Astrocyte (in vitro differentiated cells and primary cell): ENCODE results near the gene EVC. TPM values are rescaled to one million over a fixed set of nuclear protein-coding genes. Genes with fewer than 3 reads are reported as not detected.

Experiments
- DNase-seq: peaks from one replicate; pipeline ENCODE4 v3.0.0-alpha.2; 2010; ENCODE audit warnings: low read depth
- FAIRE-seq: peaks from 2 replicates; lab custom pipeline; 2011; peaks lifted over from hg19 to GRCh38; lab: Jason Lieb, UNC
- H2AFZ ChIP-seq: 2 replicates; pipeline ENCODE4 v1.6.0; 2012; ENCODE audit warnings: low read depth, low read length, inconsistent platforms
- H3K27ac ChIP-seq: 2 replicates; pipeline ENCODE4 v1.5.1; 2011; ENCODE audit warnings: low read depth, low read length, inconsistent platforms
- H3K27me3 ChIP-seq: 2 replicates; pipeline ENCODE4 v1.6.0; 2011; ENCODE audit warnings: low read length, inconsistent platforms; ENCODE audit not compliant: insufficient read depth
- H3K36me3 ChIP-seq: 2 replicates; pipeline ENCODE4 v1.5.1; 2011; ENCODE audit warnings: low read length, inconsistent platforms; ENCODE audit not compliant: insufficient read depth
- H3K4me1 ChIP-seq: 2 replicates; pipeline ENCODE4 v1.5.1; 2011; ENCODE audit warnings: low read length, inconsistent platforms; ENCODE audit not compliant: insufficient read depth
- H3K4me2 ChIP-seq: 2 replicates; pipeline ENCODE4 v1.6.0; 2012; ENCODE audit warnings: low read length, inconsistent platforms
- H3K4me3 ChIP-seq: 2 replicates; pipeline ENCODE4 v1.5.1; 2011; ENCODE audit warnings: low read depth, mild to moderate bottlenecking, low read length, inconsistent platforms; ENCODE audit not compliant: insufficient read depth
- H3K79me2 ChIP-seq: 2 replicates; pipeline ENCODE4 v1.6.0; 2012; ENCODE audit warnings: mild to moderate bottlenecking, low read length, inconsistent platforms; ENCODE audit not compliant: insufficient read depth
- H3K9ac ChIP-seq: 2 replicates; pipeline ENCODE4 v1.6.0; 2012; ENCODE audit warnings: mild to moderate bottlenecking, low read length, inconsistent platforms
- H3K9me3 ChIP-seq: 2 replicates; pipeline ENCODE4 v1.5.1; 2012; ENCODE audit warnings: low read depth, mild to moderate bottlenecking, low read length, inconsistent platforms; ENCODE audit not compliant: insufficient read depth
- H4K20me1 ChIP-seq: 2 replicates; pipeline ENCODE4 v1.6.0; 2012; ENCODE audit warnings: low read length, inconsistent platforms; ENCODE audit not compliant: insufficient read depth
- H3K27ac Mint-ChIP-seq: one replicate; pipeline ENCODE4 v1.8.0; 2021; ENCODE audit warnings: mild to moderate bottlenecking, mixed read lengths; ENCODE audit not compliant: unreplicated experiment
- H3K27me3 Mint-ChIP-seq: one replicate; pipeline ENCODE4 v1.8.0; 2021; ENCODE audit warnings: low read depth, mixed read lengths; ENCODE audit not compliant: unreplicated experiment
- H3K36me3 Mint-ChIP-seq: one replicate; pipeline ENCODE4 v1.8.0; 2021; ENCODE audit warnings: low read depth, mixed read lengths; ENCODE audit not compliant: unreplicated experiment
- H3K4me1 Mint-ChIP-seq: one replicate; pipeline ENCODE4 v1.8.0; 2021; ENCODE audit warnings: low read depth, mixed read lengths; ENCODE audit not compliant: unreplicated experiment
- H3K4me3 Mint-ChIP-seq: one replicate; pipeline ENCODE4 v1.8.0; 2021; ENCODE audit warnings: mild to moderate bottlenecking, moderate library complexity, mixed read lengths; ENCODE audit not compliant: unreplicated experiment
- H3K9me3 Mint-ChIP-seq: one replicate; pipeline ENCODE4 v1.8.0; 2021; ENCODE audit warnings: mild to moderate bottlenecking, mixed read lengths; ENCODE audit not compliant: unreplicated experiment
- CTCF ChIP-seq: IDR thresholded peaks from 2 replicates; pipeline ENCODE4 v1.5.1; 2011; ENCODE audit warnings: low read depth, mild to moderate bottlenecking, inconsistent platforms, low read length, moderate library complexity; ENCODE audit not compliant: insufficient read depth
- EZH2 ChIP-seq: IDR thresholded peaks from 2 replicates; pipeline ENCODE4 v1.6.1; 2012; ENCODE audit warnings: mild to moderate bottlenecking, low read length, inconsistent platforms; ENCODE audit not compliant: insufficient read depth
- total RNA-seq: library from RNA; stranded (reverse); gene quantifications from 2 replicates; pipeline ENCODE4 v1.2.1, GENCODE V29; 2021

Gene EVC
- total RNA-seq, 1 donor from 2014 or later = 23.9 TPM

- Mint-ChIP-seq H3K27ac (peak overlapping the region; percentile 96), H3K27me3 (peaks cover 5% of the 10 kb centered on the region), H3K36me3 (peaks cover 8% of the 10 kb centered on the region), H3K4me1 (peaks cover 17% of the 10 kb centered on the region), H3K4me3 (peak overlapping the region; percentile 90), H3K9me3 (peaks cover 4% of the 10 kb centered on the region)
- Histone ChIP-seq H4K20me1 (peaks cover 32% of the 10 kb centered on the region), H3K4me2 (peak overlapping the region; percentile 93), H3K36me3 (peaks cover 4% of the 10 kb centered on the region), H3K27ac (peak overlapping the region; percentile 96), H3K27me3 (no peaks in the 10 kb centered on the region), H2AFZ (peak overlapping the region; percentile 85), H3K9ac (peak overlapping the region; percentile 86), H3K4me1 (peaks cover 41% of the 10 kb centered on the region), H3K4me3 (peak overlapping the region; percentile 74), H3K79me2 (peaks cover 51% of the 10 kb centered on the region), H3K9me3 (peaks cover 4% of the 10 kb centered on the region)
- FAIRE-seq = no peak
- DNase-seq = no peak
- TF ChIP-seq CTCF = peak; percentile 46
- TF ChIP-seq EZH2 = no peak
Measured at GRCh38 chr4:5710065-5710960, 688 bp upstream of the EVC start.

- Histone ChIP-seq H3K9me3 (peaks cover 5% of the 10 kb centered on the region), H3K79me2 (peaks cover 59% of the 10 kb centered on the region), H3K27me3 (no peaks in the 10 kb centered on the region), H3K9ac (peak overlapping the region; percentile 86), H3K4me3 (peak overlapping the region; percentile 74), H3K4me2 (peak overlapping the region; percentile 93), H4K20me1 (peaks cover 41% of the 10 kb centered on the region), H3K4me1 (peaks cover 41% of the 10 kb centered on the region), H3K27ac (peak overlapping the region; percentile 96), H2AFZ (peak overlapping the region; percentile 21), H3K36me3 (peaks cover 5% of the 10 kb centered on the region)
- H3K27me3 Mint-ChIP-seq = peaks cover 5% of the 10 kb centered on the region
- FAIRE-seq (no peak), DNase-seq (peak; percentile 68)
- H3K36me3 Mint-ChIP-seq = peaks cover 15% of the 10 kb centered on the region
- H3K4me3 Mint-ChIP-seq = peak overlapping the region; percentile 89
- H3K27ac Mint-ChIP-seq = no peak overlapping the region
- H3K4me1 Mint-ChIP-seq = peaks cover 17% of the 10 kb centered on the region
- TF ChIP-seq CTCF (no peak), EZH2 (no peak)
- H3K9me3 Mint-ChIP-seq = peaks cover 6% of the 10 kb centered on the region
Measured at GRCh38 chr4:5711479-5712184, 631 bp downstream of the EVC start.
